ENCODE measurements around the gene SLC39A11. TPM values are rescaled to one million over a fixed set of nuclear protein-coding genes. Genes with fewer than 3 reads are reported as not detected.
"Not testable (repeated sequence)": the region's sequence is repeated elsewhere in the genome, so short reads cannot be mapped to it uniquely, and the experiment has no call there.

The SLC39A11 gene
- total and polyA plus RNA-seq, 4 donors, result 18.9 to 44.9 (median 28.2) TPM

- no peak overlapping the region for H3K4me3 ChIP-seq (ENCODE audit: low read depth in 1 of 3, low read length in 3 of 3)
- peaks cover 0 to 6% (median 4%) of the 10 kb centered on the region in 4 donors for H3K9me3 ChIP-seq (ENCODE audit: control insufficient read depth in 4 of 4, low read length in 3 of 4)
- H3K9ac ChIP-seq (ENCODE audit: low read depth in 1 of 2, low read length in 2 of 2), result no peak overlapping the region
- H3K4me1 ChIP-seq (ENCODE audit: control insufficient read depth in 4 of 4, insufficient read depth in 4 of 4, low read length in 3 of 4), result no peaks in the 10 kb centered on the region
- TF ChIP-seq SP1 (IDR thresholded peaks at IDR 0.05) (no peak), HNF4G (IDR thresholded peaks at IDR 0.05) (no peak), NR2F2 (IDR thresholded peaks at IDR 0.05) (no peak), HNF4A (conservative IDR thresholded peaks at IDR 0.05) (no peak), JUND (IDR thresholded peaks at IDR 0.05) (no peak), RXRA (IDR thresholded peaks at IDR 0.05) (no peak), EGR1 (IDR thresholded peaks at IDR 0.05; ENCODE audit: low read depth in 2 of 2) (no peak), FOXA1 (IDR thresholded peaks at IDR 0.05) (no peak), MAX (IDR thresholded peaks at IDR 0.05) (no peak), YY1 (IDR thresholded peaks at IDR 0.05) (no peak), RAD21 (IDR thresholded peaks at IDR 0.05) (no peak), REST (IDR thresholded peaks at IDR 0.05) (no peak), FOXA2 (IDR thresholded peaks at IDR 0.05) (no peak), GABPA (IDR thresholded peaks at IDR 0.05 in 1 of 2, conservative IDR thresholded peaks at IDR 0.05 in 1 of 2) (no peak)
- TF ChIP-seq, protein P1, sequence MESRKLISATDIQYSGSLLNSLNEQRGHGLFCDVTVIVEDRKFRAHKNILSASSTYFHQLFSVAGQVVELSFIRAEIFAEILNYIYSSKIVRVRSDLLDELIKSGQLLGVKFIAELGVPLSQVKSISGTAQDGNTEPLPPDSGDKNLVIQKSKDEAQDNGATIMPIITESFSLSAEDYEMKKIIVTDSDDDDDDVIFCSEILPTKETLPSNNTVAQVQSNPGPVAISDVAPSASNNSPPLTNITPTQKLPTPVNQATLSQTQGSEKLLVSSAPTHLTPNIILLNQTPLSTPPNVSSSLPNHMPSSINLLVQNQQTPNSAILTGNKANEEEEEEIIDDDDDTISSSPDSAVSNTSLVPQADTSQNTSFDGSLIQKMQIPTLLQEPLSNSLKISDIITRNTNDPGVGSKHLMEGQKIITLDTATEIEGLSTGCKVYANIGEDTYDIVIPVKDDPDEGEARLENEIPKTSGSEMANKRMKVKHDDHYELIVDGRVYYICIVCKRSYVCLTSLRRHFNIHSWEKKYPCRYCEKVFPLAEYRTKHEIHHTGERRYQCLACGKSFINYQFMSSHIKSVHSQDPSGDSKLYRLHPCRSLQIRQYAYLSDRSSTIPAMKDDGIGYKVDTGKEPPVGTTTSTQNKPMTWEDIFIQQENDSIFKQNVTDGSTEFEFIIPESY (IDR thresholded peaks at IDR 0.05), result no peak
- TF ChIP-seq, protein P2, sequence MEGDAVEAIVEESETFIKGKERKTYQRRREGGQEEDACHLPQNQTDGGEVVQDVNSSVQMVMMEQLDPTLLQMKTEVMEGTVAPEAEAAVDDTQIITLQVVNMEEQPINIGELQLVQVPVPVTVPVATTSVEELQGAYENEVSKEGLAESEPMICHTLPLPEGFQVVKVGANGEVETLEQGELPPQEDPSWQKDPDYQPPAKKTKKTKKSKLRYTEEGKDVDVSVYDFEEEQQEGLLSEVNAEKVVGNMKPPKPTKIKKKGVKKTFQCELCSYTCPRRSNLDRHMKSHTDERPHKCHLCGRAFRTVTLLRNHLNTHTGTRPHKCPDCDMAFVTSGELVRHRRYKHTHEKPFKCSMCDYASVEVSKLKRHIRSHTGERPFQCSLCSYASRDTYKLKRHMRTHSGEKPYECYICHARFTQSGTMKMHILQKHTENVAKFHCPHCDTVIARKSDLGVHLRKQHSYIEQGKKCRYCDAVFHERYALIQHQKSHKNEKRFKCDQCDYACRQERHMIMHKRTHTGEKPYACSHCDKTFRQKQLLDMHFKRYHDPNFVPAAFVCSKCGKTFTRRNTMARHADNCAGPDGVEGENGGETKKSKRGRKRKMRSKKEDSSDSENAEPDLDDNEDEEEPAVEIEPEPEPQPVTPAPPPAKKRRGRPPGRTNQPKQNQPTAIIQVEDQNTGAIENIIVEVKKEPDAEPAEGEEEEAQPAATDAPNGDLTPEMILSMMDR (IDR thresholded peaks at IDR 0.05; ENCODE audit: low read depth, low read length, missing input control), result no peak
- H3K27ac ChIP-seq (ENCODE audit: low read depth in 1 of 2, low read length in 2 of 2), result no peak overlapping the region
- no peaks in the 10 kb centered on the region for H3K27me3 ChIP-seq (ENCODE audit: control insufficient read depth in 4 of 4, insufficient read depth in 4 of 4, low read length in 3 of 4)
- H3K36me3 ChIP-seq (ENCODE audit: control insufficient read depth in 4 of 4, insufficient read depth in 3 of 4, low read depth in 1 of 4, low read length in 3 of 4), result peaks cover 0 to 1% (median 0%) of the 10 kb centered on the region in 4 donors
- DNase-seq (ENCODE audit: low spot score), result no peak
These were observed 382.3 kb downstream of the SLC39A11 start for GRCh38 chr17:72710202-72710601.

DNA sequence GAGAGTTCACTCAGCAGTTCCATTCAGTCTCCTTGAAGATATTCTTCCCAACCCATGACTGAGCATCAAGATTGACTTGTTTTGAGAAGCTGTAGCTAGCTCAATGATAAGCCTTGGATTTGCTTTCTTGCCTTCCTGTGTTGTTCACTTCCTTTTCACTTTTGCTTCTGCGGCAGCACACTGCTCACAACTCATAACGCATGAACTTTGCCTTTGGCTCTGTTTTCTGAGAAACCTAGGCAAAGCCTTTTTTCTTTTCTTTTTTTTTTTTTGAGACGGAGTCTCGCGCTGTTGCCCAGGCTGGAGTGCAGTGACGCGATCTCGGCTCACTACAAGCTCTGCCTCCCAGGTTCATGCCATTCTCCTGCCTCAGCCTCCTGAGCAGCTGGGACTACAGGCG lies 383.8 kb downstream of the SLC39A11 start:
- not testable (repeated sequence) for H3K4me1 ChIP-seq (ENCODE audit: control insufficient read depth in 4 of 4, insufficient read depth in 4 of 4, low read length in 3 of 4); H3K9ac ChIP-seq (ENCODE audit: low read depth in 1 of 2, low read length in 2 of 2); H3K4me3 ChIP-seq (ENCODE audit: low read depth in 1 of 3, low read length in 3 of 3); H3K27ac ChIP-seq (ENCODE audit: low read depth in 1 of 2, low read length in 2 of 2); H3K36me3 ChIP-seq (ENCODE audit: control insufficient read depth in 4 of 4, insufficient read depth in 3 of 4, low read depth in 1 of 4, low read length in 3 of 4); DNase-seq (ENCODE audit: low spot score); H3K9me3 ChIP-seq (ENCODE audit: control insufficient read depth in 4 of 4, low read length in 3 of 4); H3K27me3 ChIP-seq (ENCODE audit: control insufficient read depth in 4 of 4, insufficient read depth in 4 of 4, low read length in 3 of 4)
- WGBS, result 95% methylated on average over 9 of the region's 9 CpGs
